ENCODE measurements around the gene NLN. TPM values are rescaled to one million over a fixed set of nuclear protein-coding genes. Genes with fewer than 3 reads are reported as not detected.
"Not testable (repeated sequence)": the region's sequence is repeated elsewhere in the genome, so short reads cannot be mapped to it uniquely, and the experiment has no call there.

The NLN gene
- total and polyA plus RNA-seq, 2 donors from 2014 or later = 6.2 to 25.0 TPM

GRCh38 chr5:65778126-65778525 is 56.1 kb downstream of the NLN start:
- Histone ChIP-seq H3K9ac (ENCODE audit: low read length in 3 of 3) (no peak overlapping the region), H3K4me1 (ENCODE audit: control insufficient read depth in 2 of 3, insufficient read depth in 2 of 3, low read depth in 1 of 3, low read length in 3 of 3) (no peaks in the 10 kb centered on the region), H3K27ac (ENCODE audit: low read depth in 2 of 2, low read length in 2 of 2) (no peak overlapping the region), H3K4me3 (ENCODE audit: low read length in 3 of 3) (no peak overlapping the region), H3K36me3 (ENCODE audit: control insufficient read depth in 2 of 3, insufficient read depth in 3 of 3, low read length in 3 of 3) (no peaks in the 10 kb centered on the region), H3K27me3 (ENCODE audit: control insufficient read depth, insufficient read depth, low read length) (no peaks in the 10 kb centered on the region), H3K9me3 (ENCODE audit: control insufficient read depth in 2 of 3, insufficient read depth in 1 of 3, low read length in 3 of 3) (no peaks in the 10 kb centered on the region)
- DNase-seq (peak in 1 of 5 donors; percentile 28), FAIRE-seq (no peak)
- intact Hi-C loops (cut with DNase I) = no loop called here
- TF ChIP-seq, protein P1, sequence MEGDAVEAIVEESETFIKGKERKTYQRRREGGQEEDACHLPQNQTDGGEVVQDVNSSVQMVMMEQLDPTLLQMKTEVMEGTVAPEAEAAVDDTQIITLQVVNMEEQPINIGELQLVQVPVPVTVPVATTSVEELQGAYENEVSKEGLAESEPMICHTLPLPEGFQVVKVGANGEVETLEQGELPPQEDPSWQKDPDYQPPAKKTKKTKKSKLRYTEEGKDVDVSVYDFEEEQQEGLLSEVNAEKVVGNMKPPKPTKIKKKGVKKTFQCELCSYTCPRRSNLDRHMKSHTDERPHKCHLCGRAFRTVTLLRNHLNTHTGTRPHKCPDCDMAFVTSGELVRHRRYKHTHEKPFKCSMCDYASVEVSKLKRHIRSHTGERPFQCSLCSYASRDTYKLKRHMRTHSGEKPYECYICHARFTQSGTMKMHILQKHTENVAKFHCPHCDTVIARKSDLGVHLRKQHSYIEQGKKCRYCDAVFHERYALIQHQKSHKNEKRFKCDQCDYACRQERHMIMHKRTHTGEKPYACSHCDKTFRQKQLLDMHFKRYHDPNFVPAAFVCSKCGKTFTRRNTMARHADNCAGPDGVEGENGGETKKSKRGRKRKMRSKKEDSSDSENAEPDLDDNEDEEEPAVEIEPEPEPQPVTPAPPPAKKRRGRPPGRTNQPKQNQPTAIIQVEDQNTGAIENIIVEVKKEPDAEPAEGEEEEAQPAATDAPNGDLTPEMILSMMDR (IDR thresholded peaks at IDR 0.05; ENCODE audit: borderline replicate concordance, extremely low read depth, insufficient read depth) = no peak

DNA sequence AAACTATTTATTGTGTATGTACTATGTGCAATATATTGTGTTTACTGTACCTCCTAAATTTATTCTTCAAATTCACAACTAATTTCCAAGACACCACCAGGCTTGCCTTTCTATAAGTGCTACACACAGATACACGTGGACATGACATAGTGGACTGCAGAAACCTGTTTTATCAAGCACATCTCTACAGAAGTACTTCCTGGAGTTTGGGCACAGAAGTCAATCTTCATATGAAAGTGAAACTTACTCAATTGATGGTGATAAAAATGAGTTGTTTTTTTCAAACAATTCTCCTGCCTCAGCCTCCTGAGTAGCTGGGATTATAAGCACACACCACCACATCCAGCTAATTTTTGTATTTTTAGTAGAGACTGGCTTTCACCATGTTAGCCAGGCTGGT is 57.6 kb downstream of the NLN start:
- DNase-seq (no peak), FAIRE-seq (no peak)
- Histone ChIP-seq H3K9me3 (ENCODE audit: control insufficient read depth in 2 of 3, insufficient read depth in 1 of 3, low read length in 3 of 3) (no peaks in the 10 kb centered on the region), H3K9ac (ENCODE audit: low read length in 3 of 3) (no peak overlapping the region), H3K36me3 (ENCODE audit: control insufficient read depth in 2 of 3, insufficient read depth in 3 of 3, low read length in 3 of 3) (no peaks in the 10 kb centered on the region), H3K4me3 (ENCODE audit: low read length in 3 of 3) (no peak overlapping the region), H3K27me3 (ENCODE audit: control insufficient read depth, insufficient read depth, low read length) (no peaks in the 10 kb centered on the region), H3K27ac (ENCODE audit: low read depth in 2 of 2, low read length in 2 of 2) (no peak overlapping the region), H3K4me1 (ENCODE audit: control insufficient read depth in 2 of 3, insufficient read depth in 2 of 3, low read depth in 1 of 3, low read length in 3 of 3) (no peaks in the 10 kb centered on the region)
- intact Hi-C loops (cut with DNase I) = no loop called here
- TF ChIP-seq, protein P1 (IDR thresholded peaks at IDR 0.05; ENCODE audit: borderline replicate concordance, extremely low read depth, insufficient read depth) = no peak

GRCh38 chr5:65788296-65788695 is 66.3 kb downstream of the NLN start:
- FAIRE-seq; H3K27ac ChIP-seq (ENCODE audit: low read depth in 2 of 2, low read length in 2 of 2); DNase-seq; H3K27me3 ChIP-seq (ENCODE audit: control insufficient read depth, insufficient read depth, low read length); H3K9ac ChIP-seq (ENCODE audit: low read length in 3 of 3); H3K36me3 ChIP-seq (ENCODE audit: control insufficient read depth in 2 of 3, insufficient read depth in 3 of 3, low read length in 3 of 3); intact Hi-C loops (cut with DNase I); H3K4me1 ChIP-seq (ENCODE audit: control insufficient read depth in 2 of 3, insufficient read depth in 2 of 3, low read depth in 1 of 3, low read length in 3 of 3); H3K9me3 ChIP-seq (ENCODE audit: control insufficient read depth in 2 of 3, insufficient read depth in 1 of 3, low read length in 3 of 3); H3K4me3 ChIP-seq (ENCODE audit: low read length in 3 of 3): not testable (repeated sequence)

DNA sequence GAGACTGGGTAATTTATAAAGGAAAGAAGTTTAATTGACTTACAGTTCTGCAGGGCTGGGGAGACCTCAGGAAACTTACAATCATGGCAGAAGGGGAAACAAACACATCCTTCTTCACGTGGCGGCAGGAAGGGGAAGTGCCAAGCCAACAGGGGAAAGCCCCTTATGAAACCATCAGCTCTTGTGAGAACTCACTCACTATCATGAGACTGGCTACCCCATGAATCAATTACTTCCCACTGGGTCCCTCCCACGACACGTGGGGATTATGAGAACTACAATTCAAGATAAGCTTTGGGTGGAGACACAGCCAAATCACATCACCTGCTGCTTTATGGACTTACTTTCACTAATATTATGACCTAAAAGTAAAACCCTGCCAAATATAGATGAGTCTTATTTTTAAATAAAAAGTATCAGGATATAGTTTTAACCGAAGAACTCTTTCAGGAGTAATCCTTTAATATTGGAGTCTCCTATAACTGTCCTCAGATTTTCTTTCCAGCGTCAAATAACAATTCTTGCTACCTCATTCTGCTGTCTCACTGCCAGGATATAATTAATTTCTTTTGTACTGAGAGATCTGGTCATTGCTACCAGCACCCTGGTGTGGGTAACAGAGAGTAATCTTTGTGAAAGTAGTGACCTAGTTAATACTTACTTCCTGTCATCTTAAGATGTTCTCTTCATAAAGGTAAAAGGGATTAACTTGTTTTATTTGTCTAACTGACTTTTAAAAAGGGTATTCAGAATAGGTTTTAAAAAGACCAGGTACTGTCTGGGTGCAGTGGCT is 68.6 kb downstream of the NLN start:
- peaks cover 0 to 3% (median 0%) of the 10 kb centered on the region in 3 donors for H3K36me3 ChIP-seq (ENCODE audit: control insufficient read depth in 2 of 3, insufficient read depth in 3 of 3, low read length in 3 of 3)
- no peak overlapping the region for H3K27ac ChIP-seq (ENCODE audit: low read depth in 2 of 2, low read length in 2 of 2)
- H3K27me3 ChIP-seq (ENCODE audit: control insufficient read depth, insufficient read depth, low read length) = no peaks in the 10 kb centered on the region
- H3K9ac ChIP-seq (ENCODE audit: low read length in 3 of 3) = no peak overlapping the region
- H3K4me3 ChIP-seq (ENCODE audit: low read length in 3 of 3) = no peak overlapping the region
- TF ChIP-seq, protein P1 (IDR thresholded peaks at IDR 0.05; ENCODE audit: borderline replicate concordance, extremely low read depth, insufficient read depth) = no peak
- DNase-seq = no peak
- FAIRE-seq = no peak
- H3K4me1 ChIP-seq (ENCODE audit: control insufficient read depth in 2 of 3, insufficient read depth in 2 of 3, low read depth in 1 of 3, low read length in 3 of 3) = no peaks in the 10 kb centered on the region
- intact Hi-C loops (cut with DNase I) = no loop called here
- no peaks in the 10 kb centered on the region for H3K9me3 ChIP-seq (ENCODE audit: control insufficient read depth in 2 of 3, insufficient read depth in 1 of 3, low read length in 3 of 3)

All from kidney (tissue), 14 donors.